ENCODE measurements around the gene ETFA. TPM values are rescaled to one million over a fixed set of nuclear protein-coding genes. Genes with fewer than 3 reads are reported as not detected.

Gene ETFA
- total RNA-seq, 1 experiment from 2014 or later: 170 TPM

GRCh38 chr15:76239786-76240185 lies 71.5 kb downstream of the ETFA start:
- no peak for DNase-seq
- no peaks in the 10 kb centered on the region for H3K27me3 ChIP-seq (ENCODE audit: low read length)
- H3K4me3 ChIP-seq (ENCODE audit: low read length): no peak overlapping the region
- H3K27ac ChIP-seq (ENCODE audit: low read length): peak overlapping the region; percentile 41
- H3K4me2 ChIP-seq (ENCODE audit: low read depth, low read length, poor library complexity, severe bottlenecking): no peak overlapping the region
- no peaks in the 10 kb centered on the region for H4K20me1 ChIP-seq (ENCODE audit: insufficient read depth, low read depth, low read length)
- no peak overlapping the region for H3K9ac ChIP-seq (ENCODE audit: low read length)
- peaks cover 11% of the 10 kb centered on the region for H3K36me3 ChIP-seq (ENCODE audit: insufficient read depth, low read length)
- no peaks in the 10 kb centered on the region for H3K9me2 ChIP-seq (replicated peaks; ENCODE audit: insufficient read depth, low read length)
- peaks cover 22% of the 10 kb centered on the region for H3K79me2 ChIP-seq (ENCODE audit: low read length)
- no peaks in the 10 kb centered on the region for H3K9me3 ChIP-seq (ENCODE audit: low read length)
- no peak overlapping the region for H2AFZ ChIP-seq (ENCODE audit: low read length)
- H3K4me1 ChIP-seq (ENCODE audit: low read length): peaks cover 14% of the 10 kb centered on the region

- no peak overlapping the region for H3K27ac ChIP-seq (ENCODE audit: low read length)
- H3K79me2 ChIP-seq (ENCODE audit: low read length): peaks cover 28% of the 10 kb centered on the region
- H3K4me3 ChIP-seq (ENCODE audit: low read length): no peak overlapping the region
- no peak overlapping the region for H3K9ac ChIP-seq (ENCODE audit: low read length)
- H3K4me1 ChIP-seq (ENCODE audit: low read length): no peaks in the 10 kb centered on the region; the same call in 1 of the 2 replicates
- H3K36me3 ChIP-seq (ENCODE audit: insufficient read depth, low read length): no peaks in the 10 kb centered on the region
- H3K27me3 ChIP-seq (ENCODE audit: low read length): no peaks in the 10 kb centered on the region
- no peaks in the 10 kb centered on the region for H3K9me3 ChIP-seq (ENCODE audit: low read length)
- DNase-seq: no peak
- no peak overlapping the region for H2AFZ ChIP-seq (ENCODE audit: low read length)
- H3K4me2 ChIP-seq (ENCODE audit: low read depth, low read length, poor library complexity, severe bottlenecking): no peak overlapping the region
- H3K9me2 ChIP-seq (replicated peaks; ENCODE audit: insufficient read depth, low read length): no peaks in the 10 kb centered on the region
- no peaks in the 10 kb centered on the region for H4K20me1 ChIP-seq (ENCODE audit: insufficient read depth, low read depth, low read length)
These were observed 74.9 kb downstream of the ETFA start for GRCh38 chr15:76236350-76236749.

GRCh38 chr15:76235186-76235826 lies 76.0 kb downstream of the ETFA start:
- DNase-seq: peak; percentile 80
- Histone ChIP-seq H3K27ac (ENCODE audit: low read length) (no peak overlapping the region), H3K9me2 (replicated peaks; ENCODE audit: insufficient read depth, low read length) (no peaks in the 10 kb centered on the region), H3K9me3 (ENCODE audit: low read length) (no peaks in the 10 kb centered on the region), H4K20me1 (ENCODE audit: insufficient read depth, low read depth, low read length) (no peaks in the 10 kb centered on the region), H3K4me1 (ENCODE audit: low read length) (no peaks in the 10 kb centered on the region; the same call in 1 of the 2 replicates), H3K4me2 (ENCODE audit: low read depth, low read length, poor library complexity, severe bottlenecking) (no peak overlapping the region), H2AFZ (ENCODE audit: low read length) (no peak overlapping the region), H3K9ac (ENCODE audit: low read length) (no peak overlapping the region), H3K27me3 (ENCODE audit: low read length) (no peaks in the 10 kb centered on the region), H3K79me2 (ENCODE audit: low read length) (peaks cover 28% of the 10 kb centered on the region), H3K4me3 (ENCODE audit: low read length) (no peak overlapping the region), H3K36me3 (ENCODE audit: insufficient read depth, low read length) (0 out of 2 replicates have a peak, but pooled peaks cover 5% of the 10 kb centered on the region)

- no peak overlapping the region for H3K9ac ChIP-seq (ENCODE audit: low read length)
- no peaks in the 10 kb centered on the region for H3K4me1 ChIP-seq (ENCODE audit: low read length)
These were observed 76.9 kb downstream of the ETFA start for GRCh38 chr15:76234337-76234889.

GRCh38 chr15:76233921-76234320 lies 77.3 kb downstream of the ETFA start:
- no peaks in the 10 kb centered on the region for H3K9me2 ChIP-seq (replicated peaks; ENCODE audit: insufficient read depth, low read length)
- no peaks in the 10 kb centered on the region for H3K4me1 ChIP-seq (ENCODE audit: low read length)
- H3K4me2 ChIP-seq (ENCODE audit: low read depth, low read length, poor library complexity, severe bottlenecking): no peak overlapping the region
- H2AFZ ChIP-seq (ENCODE audit: low read length): no peak overlapping the region
- H4K20me1 ChIP-seq (ENCODE audit: insufficient read depth, low read depth, low read length): no peaks in the 10 kb centered on the region
- no peak overlapping the region for H3K27ac ChIP-seq (ENCODE audit: low read length)
- no peaks in the 10 kb centered on the region for H3K27me3 ChIP-seq (ENCODE audit: low read length)
- DNase-seq: no peak
- H3K36me3 ChIP-seq (ENCODE audit: insufficient read depth, low read length): 0 out of 2 replicates have a peak, but pooled peaks cover 5% of the 10 kb centered on the region
- H3K79me2 ChIP-seq (ENCODE audit: low read length): peaks cover 27% of the 10 kb centered on the region
- H3K4me3 ChIP-seq (ENCODE audit: low read length): no peak overlapping the region
- H3K9ac ChIP-seq (ENCODE audit: low read length): no peak overlapping the region
- no peaks in the 10 kb centered on the region for H3K9me3 ChIP-seq (ENCODE audit: low read length)

More at GRCh38 chr15:76234337-76234889, 76.9 kb downstream of the ETFA start:
- peaks cover 28% of the 10 kb centered on the region for H3K79me2 ChIP-seq (ENCODE audit: low read length)
- no peak overlapping the region for H3K27ac ChIP-seq (ENCODE audit: low read length)
- no peaks in the 10 kb centered on the region for H4K20me1 ChIP-seq (ENCODE audit: insufficient read depth, low read depth, low read length)
- DNase-seq: no peak
- no peaks in the 10 kb centered on the region for H3K9me3 ChIP-seq (ENCODE audit: low read length)
- no peak overlapping the region for H3K4me2 ChIP-seq (ENCODE audit: low read depth, low read length, poor library complexity, severe bottlenecking)
- H2AFZ ChIP-seq (ENCODE audit: low read length): no peak overlapping the region
- H3K4me3 ChIP-seq (ENCODE audit: low read length): no peak overlapping the region
- H3K36me3 ChIP-seq (ENCODE audit: insufficient read depth, low read length): 0 out of 2 replicates have a peak, but pooled peaks cover 5% of the 10 kb centered on the region
- H3K27me3 ChIP-seq (ENCODE audit: low read length): no peaks in the 10 kb centered on the region
- H3K9me2 ChIP-seq (replicated peaks; ENCODE audit: insufficient read depth, low read length): no peaks in the 10 kb centered on the region

- peaks cover 12% of the 10 kb centered on the region for H3K79me2 ChIP-seq (ENCODE audit: low read length)
- no peaks in the 10 kb centered on the region for H4K20me1 ChIP-seq (ENCODE audit: insufficient read depth, low read depth, low read length)
- H3K27me3 ChIP-seq (ENCODE audit: low read length): no peaks in the 10 kb centered on the region
- no peak overlapping the region for H3K27ac ChIP-seq (ENCODE audit: low read length)
- no peak overlapping the region for H3K9ac ChIP-seq (ENCODE audit: low read length)
- H3K36me3 ChIP-seq (ENCODE audit: insufficient read depth, low read length): peaks cover 9% of the 10 kb centered on the region; the same call in 1 of the 2 replicates
- no peak overlapping the region for H3K4me2 ChIP-seq (ENCODE audit: low read depth, low read length, poor library complexity, severe bottlenecking)
- no peak overlapping the region for H2AFZ ChIP-seq (ENCODE audit: low read length)
- no peaks in the 10 kb centered on the region for H3K9me3 ChIP-seq (ENCODE audit: low read length)
- no peaks in the 10 kb centered on the region for H3K4me1 ChIP-seq (ENCODE audit: low read length)
- no peak for DNase-seq
- H3K9me2 ChIP-seq (replicated peaks; ENCODE audit: insufficient read depth, low read length): no peaks in the 10 kb centered on the region
- no peak overlapping the region for H3K4me3 ChIP-seq (ENCODE audit: low read length)
These were observed 82.0 kb downstream of the ETFA start for GRCh38 chr15:76229266-76229665.

- H3K27ac ChIP-seq (ENCODE audit: low read length): no peak overlapping the region
- peaks cover 36% of the 10 kb centered on the region for H3K79me2 ChIP-seq (ENCODE audit: low read length)
- H3K9me2 ChIP-seq (replicated peaks; ENCODE audit: insufficient read depth, low read length): no peaks in the 10 kb centered on the region
- no peak overlapping the region for H3K4me2 ChIP-seq (ENCODE audit: low read depth, low read length, poor library complexity, severe bottlenecking)
- no peak overlapping the region for H3K9ac ChIP-seq (ENCODE audit: low read length)
- H3K9me3 ChIP-seq (ENCODE audit: low read length): no peaks in the 10 kb centered on the region
- no peaks in the 10 kb centered on the region for H3K4me1 ChIP-seq (ENCODE audit: low read length)
- no peaks in the 10 kb centered on the region for H4K20me1 ChIP-seq (ENCODE audit: insufficient read depth, low read depth, low read length)
- no peak overlapping the region for H3K4me3 ChIP-seq (ENCODE audit: low read length)
- no peaks in the 10 kb centered on the region for H3K27me3 ChIP-seq (ENCODE audit: low read length)
- H2AFZ ChIP-seq (ENCODE audit: low read length): no peak overlapping the region
- DNase-seq: no peak
- peaks cover 19% of the 10 kb centered on the region; the same call in 1 of the 2 replicates for H3K36me3 ChIP-seq (ENCODE audit: insufficient read depth, low read length)
These were observed 87.7 kb downstream of the ETFA start for GRCh38 chr15:76223521-76223920.

- Histone ChIP-seq H3K9me3 (ENCODE audit: low read length) (no peaks in the 10 kb centered on the region), H2AFZ (ENCODE audit: low read length) (no peak overlapping the region), H3K27ac (ENCODE audit: low read length) (no peak overlapping the region), H3K9ac (ENCODE audit: low read length) (no peak overlapping the region), H3K36me3 (ENCODE audit: insufficient read depth, low read length) (peaks cover 19% of the 10 kb centered on the region; the same call in 1 of the 2 replicates), H4K20me1 (ENCODE audit: insufficient read depth, low read depth, low read length) (no peaks in the 10 kb centered on the region), H3K9me2 (replicated peaks; ENCODE audit: insufficient read depth, low read length) (no peaks in the 10 kb centered on the region), H3K79me2 (ENCODE audit: low read length) (peaks cover 36% of the 10 kb centered on the region), H3K4me1 (ENCODE audit: low read length) (no peaks in the 10 kb centered on the region), H3K4me2 (ENCODE audit: low read depth, low read length, poor library complexity, severe bottlenecking) (no peak overlapping the region), H3K27me3 (ENCODE audit: low read length) (no peaks in the 10 kb centered on the region), H3K4me3 (ENCODE audit: low read length) (no peak overlapping the region)
- DNase-seq: no peak
These were observed 89.1 kb downstream of the ETFA start for GRCh38 chr15:76222159-76222558.

Measured in Karpas-422 (cell line).